Left cardiac atrium (tissue), 4 donors: ENCODE data around the gene DOCK4. TPM values are rescaled to one million over a fixed set of nuclear protein-coding genes. Genes with fewer than 3 reads are reported as not detected.
A peak's percentile ranks its signal among the peaks of the same experiment; 100 is the strongest.

Experiments
- ATAC-seq, 2 donors: fragments of 200-7000 bp; cut with Tn5 transposase; one replicate each; pipeline ENCODE4 v1.9.1; 2020; ENCODE audit warnings: mild to moderate bottlenecking in 2 of 2, moderate library complexity in 2 of 2
- DNase-seq: peaks from one replicate; pipeline ENCODE4 v3.0.0-alpha.2; 2020
- intact Hi-C, 2 donors: fragments of 100-400 bp; cut with DNase I; formaldehyde crosslinking; loops; one replicate each; pipeline versions ENCODE4 v1.14.1 to v1.15.1; 2022 to 2023
- total RNA-seq, 2 donors: library from RNA; stranded (reverse); fragmentation: NEBNext Ultra II Directional; extraction: Animal tissue kit (Norgen Biotek cat#: 25700); gene quantifications; one replicate each; pipeline ENCODE4 v1.2.1, GENCODE V29; 2021
- donor health status: DM: no; HTN: yes; CAD: no.
- donor health status: DM: no; HTN: yes; CAD: no; lungs with severe emphysema.
- donor health status: DM: yes; HTN: yes; CAD: no.
- donor health status: Dilated cardiomyopathy.

Gene DOCK4
- total RNA-seq, 2 donors from 2014 or later = 17.1 to 19.3 TPM

DNA sequence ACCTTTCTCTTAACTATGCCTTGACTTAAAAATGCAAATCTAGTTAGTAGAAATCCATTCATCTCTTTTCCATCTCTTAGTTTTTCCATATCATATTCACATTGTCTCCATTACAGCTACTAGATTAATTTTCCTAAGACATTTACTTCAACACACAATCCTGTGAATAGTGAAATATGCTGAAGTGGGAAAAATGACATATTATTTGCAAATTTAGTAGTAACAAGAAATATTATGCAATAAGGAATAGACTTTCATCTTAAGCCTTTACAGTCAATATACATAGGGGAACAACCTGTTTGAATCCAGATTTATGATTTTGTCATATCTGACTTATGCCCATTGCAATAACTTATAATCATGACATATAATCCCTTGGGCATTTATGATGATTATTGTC is 366.9 kb downstream of the DOCK4 start:
- intact Hi-C loops = no loop called here
- no peak for ATAC-seq

DNA sequence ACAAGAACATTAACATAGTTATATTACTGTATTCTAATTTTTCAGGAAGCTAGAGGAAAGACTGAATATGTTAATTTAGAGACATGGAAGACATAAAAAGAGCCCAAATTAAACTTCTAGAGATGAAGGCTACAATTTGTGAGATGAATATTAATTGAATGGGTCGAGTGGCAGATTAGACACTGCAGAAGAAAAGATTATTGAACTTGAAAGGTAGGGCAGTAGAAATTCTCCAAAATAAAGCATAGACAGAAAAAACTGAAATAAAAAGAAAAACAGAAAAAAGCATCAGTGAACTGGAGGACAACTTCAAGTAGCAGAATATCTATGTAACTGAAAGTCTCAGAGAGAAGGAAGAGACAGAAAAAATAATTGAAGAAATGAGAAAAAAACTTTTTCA is 369.6 kb downstream of the DOCK4 start:
- ATAC-seq = no peak
- intact Hi-C loops = no loop called here
- no peak for DNase-seq

More for the DNA sequence above, 366.9 kb downstream of the DOCK4 start:
- no peak for DNase-seq

DNA sequence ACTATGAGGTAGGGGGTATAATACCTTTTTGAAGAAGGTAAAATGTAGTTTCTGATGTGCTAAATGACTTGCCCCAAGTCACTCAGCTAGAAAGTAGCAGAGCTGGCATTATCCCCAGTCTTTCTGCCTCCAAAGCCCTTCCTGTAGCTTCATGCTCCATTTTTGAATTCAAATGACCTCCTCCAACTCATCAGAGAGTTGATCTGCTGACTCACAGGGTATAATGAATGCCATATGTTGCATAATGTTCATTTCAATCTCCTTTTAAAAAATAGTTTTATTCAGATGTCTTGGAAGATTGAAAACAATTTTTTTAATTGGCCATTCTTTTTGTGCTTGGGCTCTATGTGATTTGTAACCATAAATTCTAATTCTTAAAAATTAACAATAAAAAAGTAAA is 371.1 kb downstream of the DOCK4 start:
- DNase-seq = no peak
- peak in 1 of 2 donors; percentile 66 for ATAC-seq
- intact Hi-C loops = no loop called here

DNA sequence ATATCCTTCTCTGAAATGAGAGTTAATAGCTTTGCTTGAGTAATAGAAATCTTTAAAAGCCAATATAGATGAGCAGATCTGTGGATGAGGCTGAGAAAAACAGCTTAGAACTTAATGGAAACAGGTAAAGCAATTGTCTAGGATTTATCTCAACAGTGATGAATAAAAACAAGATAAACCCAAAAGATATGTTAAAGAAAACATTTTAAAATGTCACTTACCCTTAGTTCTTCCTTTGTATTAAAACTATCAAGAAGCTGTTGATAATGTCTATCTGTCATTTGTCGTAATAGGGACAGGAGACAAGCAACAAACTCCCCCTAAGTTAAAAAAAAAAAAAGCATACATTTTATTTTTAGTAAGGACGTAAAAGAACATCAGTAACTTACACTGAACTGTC is 371.8 kb downstream of the DOCK4 start:
- intact Hi-C loops = no loop called here
- no peak for ATAC-seq
- DNase-seq = no peak

DNA sequence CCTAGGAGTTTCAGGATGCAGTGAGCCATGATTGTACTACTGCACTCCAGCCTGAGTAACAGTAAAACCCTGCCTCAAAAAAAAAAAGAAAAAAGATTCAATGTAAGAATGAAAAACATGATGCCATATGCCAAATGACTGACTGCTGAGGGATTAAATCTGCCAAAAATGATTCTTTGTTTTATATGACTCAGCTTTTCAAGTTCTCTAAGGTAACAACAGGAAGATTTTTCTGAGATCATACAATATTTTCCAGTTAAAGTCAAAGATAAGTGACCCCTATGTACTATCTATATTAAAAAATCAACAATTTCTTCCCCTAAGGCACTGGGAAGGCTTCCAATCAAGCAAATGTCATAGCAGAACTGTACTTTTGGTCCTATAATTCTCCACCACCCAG is 372.7 kb downstream of the DOCK4 start:
- DNase-seq (no peak), ATAC-seq (no peak)
- intact Hi-C loops = no loop called here

DNA sequence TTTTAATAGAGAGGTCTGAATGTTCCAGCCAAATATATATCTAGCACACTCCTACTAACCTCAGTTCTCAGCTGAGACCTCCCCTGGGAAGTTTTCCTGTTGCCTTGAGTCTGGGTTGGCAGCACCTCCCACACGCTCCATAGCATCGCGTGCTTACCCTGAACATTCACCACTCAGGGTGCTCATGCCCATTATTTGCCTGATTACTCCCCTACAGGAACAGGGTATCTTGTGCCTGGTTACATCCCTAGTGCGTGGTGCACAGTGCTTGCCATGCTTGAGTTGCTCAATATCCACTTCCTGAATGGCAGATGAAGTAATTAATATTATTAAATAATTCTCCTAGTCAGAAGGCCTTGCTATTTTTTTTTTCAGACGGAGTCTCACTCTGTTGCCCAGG is 374.0 kb downstream of the DOCK4 start:
- intact Hi-C loops = no loop called here
- DNase-seq (no peak), ATAC-seq (no peak)

DNA sequence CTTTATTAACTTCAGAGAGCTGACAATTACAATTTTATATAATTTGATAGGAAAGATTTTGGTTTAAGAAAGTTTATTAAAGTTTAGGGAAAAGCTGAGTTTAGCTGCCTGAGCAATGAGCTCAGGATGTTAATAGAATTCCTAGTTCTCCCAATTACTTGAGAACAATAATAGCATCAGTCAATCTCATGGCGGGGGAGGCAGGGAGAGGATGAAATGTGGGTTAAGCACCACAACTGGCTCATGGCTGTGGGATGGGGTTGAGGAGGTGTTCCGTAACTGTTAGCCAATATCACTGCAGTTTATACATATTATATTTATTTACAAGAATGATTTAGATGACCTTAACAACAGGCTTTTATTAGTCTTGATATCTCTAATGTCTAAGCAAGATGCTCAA is 377.0 kb downstream of the DOCK4 start:
- intact Hi-C loops = no loop called here
- no peak for ATAC-seq
- no peak for DNase-seq

DNA sequence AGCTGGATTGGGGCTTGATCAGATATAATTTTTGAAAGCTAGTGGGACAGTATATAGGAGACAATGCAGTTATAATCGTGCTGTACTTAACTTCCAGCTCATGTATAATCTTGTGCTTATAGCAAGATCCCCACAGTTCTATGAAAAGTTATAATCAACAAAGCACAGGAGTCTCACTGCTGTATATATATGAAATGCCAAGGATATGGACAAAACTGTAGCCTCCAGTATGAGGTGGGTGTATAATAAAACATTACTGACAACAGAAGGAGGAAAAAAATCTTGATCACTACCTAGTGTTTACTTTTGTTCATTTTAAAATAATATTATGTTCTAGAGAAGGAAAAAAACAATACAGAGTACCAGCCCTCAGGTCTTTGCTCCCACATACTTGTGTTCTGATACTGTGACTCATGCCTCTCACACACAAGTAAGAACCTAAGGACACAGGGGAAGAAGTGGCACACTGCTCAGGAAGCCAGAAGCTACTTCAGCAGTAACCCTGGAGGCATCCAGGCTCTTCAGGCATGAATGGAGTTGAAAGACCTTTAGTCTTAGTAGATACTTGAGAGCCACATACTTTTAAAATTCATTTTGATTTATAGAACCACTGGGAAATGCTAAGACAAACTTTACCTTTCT is 378.2 kb downstream of the DOCK4 start:
- DNase-seq = no peak
- ATAC-seq = no peak
- intact Hi-C loops = no loop called here

DNA sequence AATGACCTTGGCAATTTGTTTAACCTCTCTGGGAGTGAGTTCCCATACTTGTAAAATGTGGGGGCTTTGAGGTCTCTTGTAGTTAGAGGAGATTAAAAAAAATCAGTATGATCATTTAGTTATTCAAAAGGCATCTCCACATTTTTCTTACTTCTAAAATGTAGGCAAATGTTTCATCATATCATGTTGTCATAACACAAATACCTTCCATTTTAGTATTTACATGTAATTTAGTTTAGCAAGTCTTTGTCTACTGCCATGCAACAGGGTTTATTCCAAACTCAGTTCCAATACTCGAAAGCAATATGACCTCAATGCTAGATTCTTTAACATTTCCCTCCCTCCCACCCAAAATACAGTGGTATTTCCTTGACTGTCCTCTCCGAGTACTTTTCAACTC is 381.2 kb downstream of the DOCK4 start:
- ATAC-seq (no peak), DNase-seq (no peak)
- intact Hi-C loops = no loop called here

DNA sequence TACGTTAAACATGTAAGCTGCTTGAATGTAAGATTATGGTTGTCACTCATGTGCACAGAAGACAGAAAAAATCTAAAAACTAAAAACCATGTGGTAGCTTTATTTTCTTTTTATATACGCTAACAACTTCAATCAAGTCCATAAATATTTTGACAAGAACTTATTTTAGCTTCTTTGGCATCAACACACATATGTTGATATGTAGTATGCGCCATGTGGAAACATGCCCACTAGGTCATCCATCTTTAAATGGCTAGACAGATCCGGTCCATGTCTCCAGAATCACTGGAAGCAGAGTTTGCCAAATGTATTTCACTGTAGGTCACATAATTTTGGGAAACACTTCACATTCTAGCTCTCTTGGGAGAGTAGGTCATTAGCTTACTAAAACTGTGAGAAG is 382.4 kb downstream of the DOCK4 start:
- DNase-seq = no peak
- no peak for ATAC-seq
- intact Hi-C loops = no loop called here

DNA sequence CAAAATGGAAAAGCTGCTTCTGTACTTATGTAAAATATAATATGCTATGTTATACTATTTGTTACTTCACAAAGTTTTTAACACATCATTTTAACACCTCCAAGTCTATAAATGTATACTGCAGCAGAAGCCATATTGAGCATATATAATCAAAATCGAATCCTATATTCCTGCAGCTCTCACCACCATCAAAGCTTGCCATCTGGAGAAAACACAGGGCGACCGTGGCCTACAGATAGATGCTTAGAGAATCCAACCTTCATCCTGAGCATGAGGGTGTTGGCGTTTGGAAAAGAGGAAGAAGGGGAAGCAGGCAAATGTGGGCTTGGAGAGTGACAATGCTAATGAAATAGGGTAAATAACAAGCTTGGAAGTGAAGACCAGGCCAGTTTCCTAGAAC is 385.2 kb downstream of the DOCK4 start:
- DNase-seq (no peak), ATAC-seq (no peak)
- intact Hi-C loops = no loop called here

DNA sequence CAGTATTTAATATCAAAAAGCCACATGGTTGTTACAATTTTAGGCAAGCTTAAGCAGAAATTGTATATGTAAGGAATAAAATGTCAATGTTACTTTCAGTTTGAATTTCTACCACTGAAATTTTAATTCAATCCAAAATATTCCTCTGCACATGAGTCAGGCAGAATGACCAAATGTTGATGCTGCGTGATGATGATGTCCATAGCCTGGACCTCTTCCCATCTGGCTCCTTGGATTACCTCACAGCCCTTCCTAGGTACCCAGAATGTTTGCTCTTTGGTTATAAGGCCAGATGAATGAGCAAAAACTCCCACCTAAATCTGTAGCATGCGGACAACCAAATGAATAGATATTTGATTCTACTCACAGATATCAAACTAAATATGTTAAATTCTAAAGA is 385.6 kb downstream of the DOCK4 start:
- ATAC-seq (no peak), DNase-seq (no peak)
- intact Hi-C loops = no loop called here

DNA sequence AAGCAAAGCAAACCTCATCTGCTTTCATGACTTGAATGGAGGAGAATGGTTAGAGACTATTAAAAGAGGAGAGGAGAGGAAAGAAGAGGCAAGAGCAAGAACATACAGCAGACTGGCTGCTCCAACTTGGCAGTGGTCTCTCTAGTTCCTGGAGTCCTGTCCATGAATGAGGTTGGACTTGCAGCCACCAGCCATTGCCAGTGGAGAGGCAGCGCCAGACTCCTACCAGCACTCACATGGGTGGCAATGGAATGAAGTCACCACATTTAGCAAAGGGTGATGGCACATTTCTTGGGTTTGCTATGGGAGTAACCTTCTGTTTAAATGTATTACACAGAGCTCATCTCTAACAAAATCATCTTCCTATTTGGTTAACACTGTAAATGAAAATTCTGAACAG is 386.1 kb downstream of the DOCK4 start:
- ATAC-seq (no peak), DNase-seq (no peak)
- intact Hi-C loops = no loop called here

DNA sequence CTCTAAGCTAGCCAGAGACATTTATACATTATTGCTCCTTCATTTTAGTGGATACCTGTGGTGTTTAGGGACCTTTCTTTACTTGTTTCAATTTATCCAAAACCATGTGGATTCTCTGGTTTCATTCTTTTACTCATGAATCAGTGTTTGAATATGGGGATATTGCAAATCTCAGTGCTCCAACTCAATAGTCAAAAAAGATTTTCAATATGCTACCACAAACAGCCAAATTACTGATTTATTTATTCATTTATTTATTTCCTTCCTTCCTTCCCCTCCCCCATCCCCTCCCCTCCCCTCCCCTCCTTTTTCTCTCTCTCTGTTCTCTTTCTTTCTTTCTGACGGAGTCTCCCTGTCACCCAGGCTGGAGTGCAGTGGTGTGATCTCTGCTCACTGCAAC is 390.8 kb downstream of the DOCK4 start:
- no peak for DNase-seq
- intact Hi-C loops = no loop called here
- ATAC-seq = no peak

DNA sequence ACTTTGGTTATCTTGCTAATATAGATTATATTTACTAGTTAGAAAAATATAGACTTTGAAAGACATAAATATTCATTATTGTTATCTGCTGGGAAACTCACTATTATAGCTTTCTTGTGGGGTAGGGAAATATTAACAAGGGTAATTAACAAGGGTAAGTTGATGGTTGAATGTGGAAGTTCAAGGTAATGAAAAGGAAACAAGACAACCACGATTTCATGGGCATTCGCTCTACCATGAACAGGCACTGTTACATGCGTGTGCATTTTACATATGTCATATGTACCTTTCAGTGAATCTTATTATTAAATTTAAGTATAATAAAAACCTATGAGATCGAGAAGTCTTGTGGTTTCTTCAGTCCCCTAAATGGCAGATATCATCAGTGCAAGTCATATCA is 392.9 kb downstream of the DOCK4 start:
- DNase-seq (no peak), ATAC-seq (no peak)
- intact Hi-C loops = no loop called here

DNA sequence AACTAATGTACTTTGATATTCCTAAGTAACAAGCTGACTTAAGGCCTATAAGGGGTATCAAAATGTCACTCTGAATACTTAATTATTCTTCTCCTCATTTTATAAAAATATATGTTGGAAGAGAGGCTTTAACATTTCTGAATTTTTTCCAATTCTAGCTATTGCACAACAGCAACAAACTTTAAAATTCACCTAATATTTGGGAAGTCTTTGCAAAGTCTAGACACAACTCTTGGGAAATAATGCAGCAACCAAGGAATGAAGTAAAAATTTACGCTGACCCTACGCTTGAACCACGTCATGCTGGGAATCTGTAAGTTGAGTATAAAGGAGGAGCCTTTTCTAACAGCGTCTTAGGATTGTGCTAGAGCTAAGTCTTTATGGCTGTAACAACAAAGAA is 400.0 kb downstream of the DOCK4 start:
- ATAC-seq (no peak), DNase-seq (no peak)
- intact Hi-C loops = no loop called here

DNA sequence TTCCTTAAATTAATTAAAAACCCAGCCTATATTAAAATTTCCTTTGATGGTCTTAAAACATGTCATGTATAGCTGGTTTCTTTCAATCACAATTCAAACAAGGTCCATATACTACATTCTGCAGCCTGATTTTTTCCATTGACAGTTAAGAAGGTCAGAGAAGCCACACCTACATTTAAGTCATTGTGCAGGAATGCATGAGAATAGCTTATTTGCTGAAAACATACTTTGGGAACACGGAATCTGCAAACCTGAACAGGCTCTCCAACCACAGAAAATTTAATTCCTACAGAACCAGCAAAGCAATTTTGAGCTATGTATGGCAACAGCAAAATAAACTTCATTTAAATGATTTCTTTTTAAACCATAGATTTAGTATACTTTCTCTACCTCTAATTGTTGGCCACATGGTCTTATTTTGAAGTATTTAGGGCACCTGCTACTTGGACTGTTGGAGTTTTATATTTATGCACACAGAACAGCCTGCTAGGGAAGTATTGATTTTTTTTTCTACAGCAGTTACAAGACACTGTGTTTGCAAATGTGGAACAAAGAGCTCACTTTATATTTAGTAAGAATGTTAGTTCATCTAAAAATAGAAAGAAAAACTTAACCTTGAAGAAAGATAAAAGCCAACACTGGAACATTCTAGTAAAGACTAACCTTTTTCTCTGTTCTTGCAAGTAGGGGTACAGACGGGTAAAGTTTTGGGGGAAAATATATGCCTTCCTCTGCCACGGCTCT is 403.0 kb downstream of the DOCK4 start:
- ATAC-seq = no peak
- no peak for DNase-seq
- intact Hi-C loops = no loop called here

DNA sequence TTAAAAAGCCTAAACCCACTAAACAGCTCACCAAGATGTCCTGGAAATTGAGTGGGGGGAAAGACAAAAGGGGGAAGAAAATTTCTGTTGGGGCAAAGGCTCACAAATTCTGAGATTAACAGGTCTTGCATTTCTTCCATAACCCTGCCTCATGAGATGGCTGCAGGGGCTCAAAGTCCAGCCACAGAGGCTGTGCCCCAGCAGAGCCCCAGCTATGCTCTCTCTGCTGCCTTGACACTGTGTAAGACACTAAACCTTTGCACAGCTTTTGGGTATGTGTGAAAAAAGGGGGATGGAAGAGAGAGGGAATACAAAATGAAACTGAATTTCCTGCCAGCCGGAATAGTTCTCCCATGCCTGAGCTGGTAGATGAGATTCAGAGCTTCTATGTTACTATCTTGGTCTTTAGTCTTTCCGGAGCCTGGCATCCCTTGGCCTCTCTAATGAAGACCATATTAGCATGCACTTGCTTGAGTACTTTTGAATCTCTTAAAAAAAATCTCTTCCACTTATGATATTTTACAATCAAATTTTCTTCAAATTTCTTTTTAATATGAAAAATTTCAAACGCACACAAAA is 403.9 kb downstream of the DOCK4 start:
- DNase-seq = no peak
- no peak for ATAC-seq
- intact Hi-C loops = no loop called here

DNA sequence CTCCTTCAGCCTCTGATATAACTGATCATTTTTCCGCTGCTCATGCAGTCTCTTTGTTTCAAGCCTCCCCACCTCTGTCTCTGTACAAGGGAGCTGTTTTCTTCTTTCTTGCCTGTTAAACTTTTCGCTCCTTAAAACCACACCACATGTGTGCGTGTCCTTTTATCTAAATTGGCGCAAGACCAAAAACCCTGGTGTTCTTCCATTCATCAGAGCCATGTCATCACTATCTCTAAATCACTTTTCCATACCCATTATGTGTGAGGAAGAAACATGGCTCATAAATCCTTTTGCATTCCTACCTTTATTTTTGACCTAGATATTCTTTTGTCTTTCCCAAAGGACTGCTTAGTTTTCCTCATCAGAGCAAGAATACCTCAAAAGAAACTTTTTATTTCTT is 404.9 kb downstream of the DOCK4 start:
- DNase-seq (no peak), ATAC-seq (no peak)
- intact Hi-C loops = no loop called here

DNA sequence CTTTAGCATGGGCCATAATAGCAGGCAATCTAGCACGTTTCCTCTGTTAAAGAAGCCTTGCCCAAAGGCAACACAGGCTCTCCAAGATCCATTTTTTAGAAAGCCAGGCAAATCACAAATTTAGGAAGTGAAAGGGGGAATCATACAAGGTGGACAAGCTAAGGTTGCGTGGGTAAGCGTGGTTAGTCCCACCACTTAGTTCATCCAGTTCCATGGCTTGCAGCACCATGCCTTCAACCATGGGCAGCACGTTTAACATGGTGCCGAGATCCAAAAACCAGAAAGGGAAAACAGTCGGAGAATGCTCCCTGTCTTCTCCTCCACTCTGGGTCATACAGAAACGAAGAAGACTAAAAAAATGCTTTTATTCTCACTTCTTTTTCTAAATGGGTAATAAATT is 409.5 kb downstream of the DOCK4 start:
- DNase-seq = no peak
- ATAC-seq = no peak
- intact Hi-C loops = no loop called here

DNA sequence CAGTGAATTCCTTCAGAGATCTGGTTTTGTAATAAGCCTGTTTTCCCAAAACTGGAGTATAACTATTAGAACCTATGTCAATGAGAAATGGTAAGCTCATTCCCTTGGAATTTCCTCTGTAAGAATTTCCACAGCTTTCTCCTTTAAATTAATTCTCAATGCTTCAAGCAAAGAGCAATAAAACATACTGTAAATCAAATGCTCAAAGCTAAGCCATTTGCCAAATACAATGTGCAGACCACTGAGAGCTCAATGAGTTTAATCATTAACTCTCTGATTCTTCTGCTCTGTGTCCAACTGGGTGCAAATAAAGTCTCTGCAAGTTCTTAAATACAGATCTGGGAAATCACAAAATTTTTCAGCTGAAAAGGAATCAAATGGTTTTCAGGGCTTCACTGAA is 416.3 kb downstream of the DOCK4 start:
- intact Hi-C loops = no loop called here
- no peak for DNase-seq
- no peak for ATAC-seq
